CD4-positive, alpha-beta T cell treated with Interleukin-21 for 1 hour (primary cell): ENCODE results near the gene ATOSB.

Experiments
- DNase-seq: peaks from one replicate; pipeline ENCODE4 v3.0.0-alpha.2; 2020

ATOSB gene

DNA sequence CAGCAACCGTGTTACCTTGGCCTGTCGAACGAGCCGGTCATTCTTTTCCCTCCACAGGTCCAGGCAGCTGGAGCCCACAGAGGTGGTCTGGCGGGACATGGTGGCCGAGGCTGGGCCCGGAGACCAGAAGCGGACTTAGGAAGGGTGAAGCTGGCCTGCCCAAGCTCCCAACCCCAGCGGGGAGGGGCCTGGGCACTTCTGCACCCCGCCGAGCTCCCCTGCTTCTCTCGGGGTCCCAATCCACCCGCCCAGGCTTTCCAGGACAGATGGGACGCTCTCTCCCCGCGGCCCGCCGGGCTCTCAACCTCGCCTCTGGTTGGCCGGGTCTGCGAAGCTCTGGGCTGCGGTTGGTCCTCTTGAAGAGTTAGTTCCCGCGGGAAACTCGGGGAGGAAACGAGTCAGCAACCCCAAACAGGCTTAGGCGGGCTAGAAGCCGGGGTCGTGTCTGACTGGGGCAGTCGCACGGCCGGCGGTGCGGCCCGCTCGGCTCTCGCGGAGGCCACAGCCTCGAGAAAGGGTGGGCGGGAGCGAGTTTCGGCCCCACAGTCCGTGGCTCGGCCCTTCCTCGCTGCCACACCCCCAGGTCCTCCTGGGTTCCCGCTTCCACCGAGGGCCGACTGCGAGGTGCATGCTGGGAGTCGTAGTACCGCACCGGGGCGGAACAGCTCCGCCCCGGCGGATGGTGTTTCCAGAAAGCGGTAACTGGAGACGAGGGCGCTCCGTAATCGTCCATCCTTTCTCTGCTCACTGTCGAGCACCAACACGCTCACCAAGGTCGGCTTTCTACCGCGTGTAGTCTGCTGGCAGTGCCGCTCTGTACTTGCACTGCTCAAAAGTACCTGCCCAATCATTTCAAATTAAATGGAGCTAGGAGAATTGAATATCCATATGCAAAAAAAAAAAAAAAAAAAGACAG lies 36.0 kb downstream of the ATOSB start, which contains the start of gene FANCG:
Gene FANCG (minus strand): TSS at position 517 of the 916 bp plus-strand sequence. CDS start 418 bp downstream, at position 99.
- DNase-seq, result peak; percentile 84

DNA sequence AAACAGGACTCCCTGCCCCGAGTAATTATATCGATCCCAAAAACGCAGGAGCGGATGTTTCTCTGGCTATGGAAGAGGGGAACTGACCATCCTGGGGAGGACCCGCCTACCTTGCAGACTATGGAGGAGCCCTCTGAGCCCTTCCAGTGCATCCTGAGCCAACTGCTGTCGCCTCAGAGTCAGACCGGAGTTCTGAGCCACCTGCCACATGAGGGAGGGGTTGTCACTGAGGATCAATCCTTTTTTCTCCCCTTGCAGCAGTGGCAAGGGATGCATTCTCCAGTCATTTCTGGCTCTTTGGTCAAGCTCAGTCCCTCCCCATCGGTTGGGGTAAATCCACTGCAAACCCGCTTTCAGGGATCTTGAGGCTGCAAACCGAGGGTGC lies 36.6 kb downstream of the ATOSB start:
- no peak for DNase-seq

DNA sequence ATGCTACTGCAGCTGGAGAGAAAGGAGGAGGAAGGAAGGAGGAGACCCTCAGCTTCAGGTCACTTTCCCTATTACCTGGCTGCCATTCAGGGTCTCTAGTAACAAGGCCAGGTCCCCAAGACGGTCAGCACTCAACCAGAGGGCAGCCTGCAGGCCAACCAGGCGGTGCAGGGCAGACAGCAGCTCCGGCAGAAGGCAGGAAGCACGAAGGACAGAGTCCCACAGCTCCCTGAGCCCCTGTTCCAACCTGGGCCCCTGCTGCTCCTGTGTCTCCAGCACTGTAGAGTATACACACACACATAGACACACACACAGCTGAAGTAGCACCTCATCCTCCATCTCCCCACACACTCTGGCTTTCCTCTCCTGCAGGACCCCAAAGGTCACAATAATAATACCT lies 37.6 kb downstream of the ATOSB start:
- DNase-seq, result no peak

DNA sequence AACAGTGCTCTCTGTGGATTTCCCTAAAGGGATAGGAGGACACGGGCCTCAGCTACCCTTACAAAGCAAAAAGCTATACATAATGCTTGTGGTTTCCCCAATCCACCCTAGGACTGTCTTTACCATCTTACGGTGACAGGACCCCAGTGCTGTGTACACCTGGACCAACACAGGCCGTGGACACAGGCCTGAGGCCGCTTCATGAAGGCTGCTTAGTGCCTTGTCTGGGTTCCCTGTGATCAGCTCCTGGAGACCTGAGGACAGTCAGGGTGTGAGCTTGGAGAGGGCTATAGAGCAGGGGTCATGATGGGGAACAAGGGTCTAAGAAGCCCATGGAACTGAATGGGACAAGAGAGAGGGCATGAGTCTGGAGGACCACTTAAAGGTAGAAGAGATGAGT lies 38.8 kb downstream of the ATOSB start:
- no peak for DNase-seq

DNA sequence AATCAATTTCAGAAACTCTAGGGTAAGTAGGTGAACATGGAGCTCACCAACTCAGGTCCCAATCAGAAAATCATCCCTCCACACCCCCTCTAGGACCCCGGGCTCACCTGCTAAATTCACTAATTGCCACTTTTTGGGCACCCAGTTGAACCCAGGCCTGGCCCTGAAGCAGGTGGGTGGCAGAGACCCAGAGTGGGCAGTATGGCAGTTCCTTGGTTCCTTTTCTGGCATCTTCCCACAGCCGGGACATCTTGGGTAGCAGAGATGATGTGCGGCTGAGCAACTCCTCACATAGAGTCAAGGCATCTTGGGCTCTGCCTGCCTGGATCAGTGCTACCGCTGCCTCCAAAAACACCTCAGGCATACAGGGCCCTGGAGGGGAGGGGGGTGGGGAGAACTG lies 40.3 kb downstream of the ATOSB start:
- no peak for DNase-seq

DNA sequence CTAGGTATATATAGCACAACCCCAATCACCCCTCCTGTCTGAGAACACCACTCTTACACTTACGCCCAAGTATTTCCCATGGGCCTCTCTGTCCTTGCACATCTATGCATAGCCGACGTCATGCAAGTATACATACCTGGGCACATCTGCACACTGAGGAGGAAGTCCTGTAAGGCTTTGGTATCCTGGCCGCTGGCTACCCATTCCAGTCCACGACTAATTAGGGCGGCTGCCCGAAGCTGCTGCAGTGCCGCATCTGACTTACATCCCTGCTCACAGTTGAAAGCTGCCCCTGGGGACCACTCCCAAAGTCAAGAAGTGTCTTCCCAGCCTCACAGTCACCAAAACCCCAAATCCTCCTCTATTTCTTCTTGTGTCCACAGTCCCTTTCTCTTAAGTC lies 40.9 kb downstream of the ATOSB start:
- DNase-seq, result no peak

DNA sequence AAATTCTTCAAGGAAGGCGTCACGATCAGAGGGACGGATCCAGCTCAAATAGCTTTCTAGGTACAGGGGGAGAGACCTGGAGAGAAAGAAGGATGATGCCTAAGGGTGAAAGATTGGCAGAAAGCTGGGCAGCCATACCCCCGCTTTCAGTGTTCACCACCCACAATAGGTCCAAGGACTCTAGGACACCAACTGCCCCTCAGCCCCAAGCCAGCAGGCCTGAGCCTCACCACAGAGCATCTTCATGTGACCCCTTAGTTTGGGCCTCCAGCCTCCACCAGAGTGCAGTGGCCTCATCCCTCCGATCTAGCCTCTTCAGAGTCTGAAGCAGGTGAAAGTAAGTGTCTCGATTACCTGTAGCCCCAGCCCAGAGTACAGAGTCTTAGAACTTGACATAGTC lies 41.5 kb downstream of the ATOSB start:
- no peak for DNase-seq

DNA sequence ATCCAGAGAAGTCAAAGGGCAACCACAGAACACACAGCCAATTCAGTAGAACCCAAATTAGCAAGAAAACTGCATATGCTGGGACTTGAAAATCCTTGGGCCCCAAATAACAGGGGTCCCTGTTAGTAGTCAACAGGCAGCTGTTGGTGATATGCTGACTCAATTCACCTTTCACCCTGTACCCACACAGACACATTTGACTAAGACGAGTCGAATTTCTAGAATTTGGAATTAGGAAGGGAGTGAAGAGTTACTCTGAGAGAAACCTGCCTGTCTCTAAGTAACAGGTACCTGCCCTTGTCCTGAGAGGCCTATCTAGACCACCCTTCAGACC lies 42.4 kb downstream of the ATOSB start:
- no peak for DNase-seq

DNA sequence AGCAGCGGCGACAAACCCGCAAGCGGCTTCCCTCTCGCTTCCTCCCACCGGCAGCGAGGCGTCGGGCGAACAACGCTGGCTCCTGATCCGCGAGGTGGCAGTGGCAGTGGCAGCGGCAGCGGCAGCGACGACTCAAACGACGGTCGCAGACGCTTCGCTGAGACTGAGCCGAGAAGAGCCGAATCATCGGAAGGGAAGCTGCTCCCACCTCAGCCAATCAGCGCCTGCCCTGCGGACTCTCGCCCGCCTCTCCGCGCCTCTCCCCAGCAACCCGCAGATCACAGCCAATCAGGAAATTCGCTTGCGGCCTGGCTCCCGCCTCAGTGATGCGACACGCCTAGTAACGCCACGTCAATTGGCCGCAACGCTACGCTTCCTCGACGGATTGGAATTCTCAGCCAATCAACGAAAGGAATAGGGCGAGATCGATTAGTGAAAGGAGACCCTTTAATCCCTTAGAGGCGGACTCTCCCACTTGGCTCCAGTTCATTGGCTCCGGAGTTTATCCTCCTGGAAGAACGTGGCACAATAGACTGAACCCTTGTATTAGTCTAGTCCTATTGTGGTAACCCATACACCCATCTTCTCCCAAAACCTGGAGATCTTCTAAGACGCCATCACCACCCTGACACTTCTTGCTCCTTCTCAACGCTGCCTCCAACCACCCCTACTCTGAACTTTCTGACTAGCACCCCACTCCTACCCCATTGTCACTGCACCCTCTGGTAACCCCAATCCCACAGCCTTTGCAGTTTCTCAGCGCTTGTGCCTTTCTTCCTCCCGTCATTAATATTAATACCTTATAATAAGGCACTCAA lies 43.0 kb downstream of the ATOSB start, which contains the start of gene VCP:
Gene VCP (minus strand): TSS at position 165 of the 818 bp plus-strand sequence. CDS start 272 bp downstream, outside the sequence.
- DNase-seq, result peak; percentile 99

DNA sequence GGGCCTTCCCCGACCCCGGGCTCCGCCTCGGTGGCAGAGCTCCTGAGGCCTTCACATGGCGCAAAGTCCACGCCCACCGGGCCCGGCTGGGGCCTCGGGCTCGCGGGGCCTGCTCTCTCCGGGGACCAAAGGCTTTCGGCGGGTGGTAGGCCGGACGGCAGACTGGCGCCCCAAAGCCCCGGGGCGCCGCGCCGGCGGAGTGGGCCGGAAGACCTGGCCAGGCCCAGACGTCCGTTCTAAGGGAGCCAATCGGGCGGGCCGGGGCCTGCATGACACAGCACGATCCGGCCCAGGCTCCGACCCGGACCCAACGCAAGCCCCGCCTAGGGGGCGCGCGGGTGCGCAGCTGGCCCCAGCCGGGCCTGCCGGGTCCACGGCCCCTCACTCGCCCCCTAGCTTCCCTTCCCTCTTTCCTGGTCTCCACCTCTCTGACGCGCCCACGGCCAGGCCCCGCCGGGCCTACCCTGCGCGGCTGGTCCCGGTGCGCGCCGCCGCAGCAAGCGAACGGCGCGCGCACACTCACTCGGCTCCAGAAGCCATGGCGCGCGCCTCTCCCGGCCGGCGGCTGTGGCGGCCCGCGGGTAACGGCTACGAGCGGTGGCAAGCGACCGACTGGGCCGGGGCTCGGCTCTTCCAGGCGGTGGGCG lies 43.7 kb downstream of the ATOSB start:
- DNase-seq, result peak; percentile 79

DNA sequence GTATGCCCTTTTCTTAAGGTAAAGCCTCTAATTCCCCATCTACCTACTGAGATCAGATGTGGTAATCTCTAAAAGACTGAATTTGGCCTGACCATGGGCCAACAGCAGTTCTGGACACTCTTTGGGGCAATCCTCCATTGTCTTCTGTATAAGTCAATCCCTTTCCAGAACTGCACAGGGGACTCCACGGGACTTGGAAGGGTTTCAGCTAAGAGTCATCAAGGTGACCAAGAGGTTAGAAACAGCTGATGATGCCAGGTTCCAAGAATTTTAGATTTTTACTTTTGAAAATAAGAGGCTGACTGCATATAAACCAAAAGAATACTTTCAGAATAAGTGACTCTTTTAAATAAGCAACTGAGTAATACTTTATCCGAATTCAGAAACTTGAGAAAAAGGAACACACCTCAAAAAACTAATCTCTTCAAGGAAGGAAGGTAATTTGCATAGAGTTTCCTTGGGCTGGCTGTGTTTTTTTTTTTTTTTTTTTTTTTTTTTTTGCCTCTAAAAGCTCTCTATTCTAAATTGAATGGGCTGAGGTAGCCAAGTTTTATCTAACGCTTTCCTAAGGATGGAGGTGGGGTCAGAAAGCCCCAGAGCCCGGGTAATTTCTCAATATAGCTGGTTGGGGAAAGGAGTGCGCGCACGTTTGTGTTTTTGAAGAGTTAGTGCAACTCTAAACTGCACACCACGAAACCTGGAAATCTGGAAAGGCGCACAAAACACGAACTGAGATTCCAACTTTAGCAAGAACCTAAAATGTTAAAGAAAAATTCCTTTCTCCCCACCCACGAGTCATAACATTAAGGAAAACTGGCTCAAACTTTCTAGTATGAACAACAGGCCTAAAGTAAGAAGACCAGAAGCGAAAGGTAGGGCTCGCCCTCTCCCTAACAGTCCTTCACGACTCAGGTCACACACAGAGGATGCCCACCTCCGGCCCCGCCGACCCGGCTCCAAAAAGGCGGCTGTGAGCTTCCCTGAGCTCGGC lies 44.5 kb downstream of the ATOSB start:
- no peak for DNase-seq

DNA sequence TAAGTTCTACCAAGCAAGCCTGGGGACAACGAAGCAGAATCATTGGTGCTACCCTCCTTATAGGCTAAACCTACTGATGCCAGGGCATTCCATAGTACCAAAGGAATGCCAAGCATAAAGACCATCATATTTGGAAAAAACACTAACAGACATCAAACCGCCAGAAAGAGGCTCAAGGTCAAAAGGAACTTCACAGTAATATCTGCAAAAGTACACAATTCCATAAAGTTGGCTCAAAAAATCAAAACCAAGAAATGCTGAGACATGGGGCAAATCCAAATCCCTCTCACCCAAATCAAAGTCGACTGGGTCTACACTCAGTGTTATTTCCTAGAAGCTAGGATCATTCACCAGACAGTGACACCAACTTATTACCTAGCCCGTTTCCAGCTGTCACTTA lies 46.6 kb downstream of the ATOSB start:
- no peak for DNase-seq

DNA sequence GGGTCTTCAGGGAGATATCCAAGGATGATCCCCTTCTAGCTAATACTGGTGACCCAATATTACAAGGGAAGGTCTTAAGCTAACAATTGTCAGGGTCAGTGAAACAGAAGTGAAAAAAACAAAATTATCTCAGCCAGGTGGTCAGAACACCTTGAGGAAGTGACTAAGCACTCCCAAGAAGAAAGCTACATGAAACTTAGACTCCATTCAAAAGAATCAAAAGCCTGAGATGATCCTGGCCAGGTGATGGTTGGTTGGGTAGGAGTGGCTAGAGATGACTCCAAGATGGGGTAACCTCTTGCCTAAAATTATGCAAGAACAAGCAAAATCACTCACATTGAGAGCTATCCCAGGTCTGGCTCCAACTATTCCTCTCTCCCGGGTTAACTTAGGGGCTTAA lies 48.6 kb downstream of the ATOSB start:
- no peak for DNase-seq

DNA sequence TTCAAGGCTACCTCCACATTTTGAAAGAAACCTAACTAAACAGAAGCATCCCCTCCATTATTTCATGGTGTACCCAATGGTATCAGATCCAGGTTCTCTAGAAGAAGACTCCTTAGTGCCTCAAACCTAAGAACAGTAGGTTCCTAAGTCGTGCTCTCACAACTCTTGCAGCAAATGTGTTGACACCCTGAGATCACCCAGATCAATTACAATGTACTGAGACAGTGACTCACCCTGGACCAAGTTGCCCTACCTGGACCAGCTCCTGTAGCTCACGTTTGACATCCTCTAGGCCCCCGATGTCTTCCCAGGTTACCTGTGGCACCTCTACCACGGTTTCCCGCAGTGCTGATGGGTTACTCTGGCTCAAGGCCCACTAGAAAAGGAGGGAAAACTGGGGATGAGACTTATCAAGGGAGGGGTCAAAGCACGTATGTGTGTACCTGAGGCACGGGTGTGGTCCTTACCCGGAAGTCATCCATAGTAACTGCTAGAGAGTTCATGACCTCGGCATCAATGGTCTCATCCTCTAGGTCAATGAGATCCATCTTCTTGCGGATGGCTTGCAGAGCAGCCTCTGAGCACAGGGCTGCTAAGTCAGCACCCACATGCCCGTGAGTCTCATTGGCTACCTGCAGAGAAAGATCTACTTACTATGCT lies 55.0 kb downstream of the ATOSB start:
- DNase-seq, result no peak

DNA sequence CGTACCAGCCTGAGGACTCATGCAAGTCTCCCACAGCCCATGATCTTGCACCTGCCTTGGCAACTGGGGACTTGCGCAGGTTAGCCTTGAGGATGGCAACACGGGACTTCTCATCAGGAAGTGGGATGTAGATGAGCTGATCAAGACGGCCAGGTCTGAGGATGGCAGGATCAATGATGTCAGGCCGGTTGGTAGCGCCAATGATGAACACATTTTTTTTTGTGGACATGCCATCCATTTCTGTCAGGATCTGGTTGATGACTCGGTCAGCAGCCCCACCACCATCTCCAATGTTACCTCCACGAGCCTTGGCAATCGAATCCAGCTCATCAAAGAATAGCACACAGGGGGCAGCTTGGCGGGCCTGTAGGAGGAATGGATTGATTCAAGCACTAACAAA lies 56.2 kb downstream of the ATOSB start:
- no peak for DNase-seq

DNA sequence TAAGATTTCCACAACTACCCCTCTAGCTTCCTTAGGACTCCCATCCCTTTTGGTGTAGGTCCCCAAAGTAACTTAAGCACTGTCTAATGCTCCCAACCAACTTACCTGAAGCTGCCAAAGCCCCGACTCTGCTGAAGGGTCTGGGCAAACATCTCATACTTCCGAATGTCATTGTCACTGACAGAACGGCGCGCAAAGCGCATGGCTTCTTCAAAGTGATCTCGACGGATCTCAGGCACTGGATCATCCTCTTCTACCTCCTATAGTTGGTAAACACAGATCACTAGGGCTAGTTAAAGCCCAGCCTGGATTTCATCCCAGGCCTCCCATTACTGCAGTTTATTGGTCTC lies 58.4 kb downstream of the ATOSB start:
- no peak for DNase-seq

DNA sequence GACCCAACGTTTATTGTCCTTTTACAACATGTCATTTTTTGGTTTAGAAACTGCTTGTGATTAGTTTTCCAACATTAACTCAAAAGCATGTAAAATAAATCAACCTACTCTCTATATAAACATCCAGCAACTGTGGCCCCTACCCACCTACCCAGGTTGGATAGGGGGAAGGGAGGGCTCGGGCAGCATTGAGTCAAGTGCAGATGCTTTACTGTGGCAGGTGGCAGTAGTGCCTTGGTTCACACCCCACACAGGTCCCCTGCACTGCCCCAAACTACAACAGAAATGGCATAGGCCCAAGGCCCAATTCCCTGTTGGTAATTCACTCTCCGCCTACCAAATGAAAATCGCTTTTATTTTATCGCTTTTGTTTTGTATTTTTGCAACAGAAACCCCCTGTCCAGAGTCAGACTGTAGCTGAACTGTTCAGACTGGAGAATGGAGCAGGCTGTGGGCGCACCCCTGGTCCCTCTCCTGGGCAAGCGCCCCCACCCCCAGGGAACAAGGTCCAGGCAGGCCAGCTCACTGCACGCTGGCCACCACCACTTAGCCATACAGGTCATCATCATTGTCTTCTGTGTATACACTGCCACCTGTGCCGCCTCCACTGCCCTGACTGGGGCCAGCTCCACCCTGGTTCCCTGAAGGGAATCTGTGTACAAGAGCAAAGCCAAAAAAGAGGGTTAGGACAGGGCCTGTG lies 58.9 kb downstream of the ATOSB start:
- DNase-seq, result no peak

DNA sequence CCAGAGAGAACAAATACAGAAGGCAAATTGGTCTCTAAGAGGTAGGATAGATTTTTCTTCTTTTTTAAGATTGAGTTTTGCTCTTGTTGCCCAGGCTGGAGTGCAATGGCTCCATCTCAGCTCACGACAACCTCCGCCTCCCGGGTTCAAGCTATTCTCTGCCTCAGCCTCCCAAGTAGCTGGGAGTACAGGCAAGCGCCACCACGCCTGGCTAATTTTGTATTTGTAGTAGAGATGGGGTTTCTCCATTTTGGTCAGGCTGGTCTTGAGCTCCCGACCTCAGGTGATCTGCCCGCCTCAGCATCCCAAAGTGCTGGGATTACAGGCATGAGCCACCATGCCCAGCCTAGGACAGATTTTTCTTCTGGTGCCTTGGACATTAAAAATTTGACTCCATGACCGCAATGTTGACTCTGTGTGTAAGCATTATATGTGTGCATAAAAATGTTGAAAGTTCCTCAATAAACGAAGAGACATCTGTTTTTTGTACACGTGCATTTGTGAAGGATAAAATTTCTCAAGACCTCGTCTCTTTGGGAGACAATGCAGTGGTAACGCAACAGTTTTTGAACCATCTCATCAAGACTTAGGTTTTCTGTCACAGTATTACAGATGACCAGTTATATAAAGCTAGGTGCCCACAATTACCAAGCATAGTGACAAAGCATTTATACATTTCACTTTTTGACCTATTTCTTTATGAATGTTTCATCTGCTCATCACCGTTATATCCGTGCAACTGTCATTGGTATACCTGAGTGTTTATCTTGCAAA lies 60.6 kb downstream of the ATOSB start:
- DNase-seq, result no peak

DNA sequence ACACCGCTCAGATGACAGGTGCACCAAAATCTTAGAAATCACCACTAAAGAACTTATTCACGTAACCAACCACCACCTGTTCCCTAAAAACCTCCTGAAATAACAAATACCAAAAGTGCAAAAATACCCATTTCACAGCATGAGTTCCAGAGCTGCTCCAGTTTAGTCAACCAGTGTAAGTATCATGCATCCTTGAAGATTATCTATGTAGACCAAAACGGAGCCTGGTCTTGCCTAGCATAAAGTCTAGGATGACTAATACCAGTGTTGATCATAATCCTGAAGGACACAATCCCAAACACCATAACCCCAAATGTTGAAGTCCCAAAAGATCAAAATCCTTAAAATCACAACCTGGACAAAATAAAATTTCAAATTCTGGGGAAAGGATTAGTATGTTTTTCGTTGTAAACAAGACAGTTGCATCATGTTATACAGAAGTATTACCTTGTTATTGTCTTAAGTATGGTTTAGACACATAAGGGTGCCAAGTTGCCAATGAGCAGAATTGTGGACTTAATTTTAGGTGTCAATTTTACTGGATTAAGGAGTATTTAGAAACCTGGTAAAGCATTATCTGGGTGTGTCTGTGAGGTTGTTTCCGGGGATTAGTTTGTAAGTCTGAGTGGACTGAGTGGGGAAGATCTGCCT lies 61.4 kb downstream of the ATOSB start:
- DNase-seq, result no peak
